ENCODE measurements around the gene COMMD9.
A peak's percentile ranks its signal among the peaks of the same experiment; 100 is the strongest.

Gene COMMD9

GRCh38 chr11:36289226-36289852, at the start of gene COMMD9:
TSS of gene COMMD9 (minus strand) at chr11:36289424. CDS start at chr11:36289412, 12 bp downstream.
- Histone ChIP-seq H3K4me3 (ENCODE audit: low read length, poor library complexity, severe bottlenecking) (peak within 1 kb of the TSS; percentile 82), H3K79me2 (ENCODE audit: insufficient read depth, low read length) (no peaks in the 10 kb centered on the region), H3K4me1 (ENCODE audit: insufficient read depth, low read length, poor library complexity, severe bottlenecking) (peaks cover 11% of the 10 kb centered on the region), H3K4me2 (ENCODE audit: low read depth, low read length, poor library complexity, severe bottlenecking) (peak within 1 kb of the TSS; percentile 75), H3K27me3 (ENCODE audit: insufficient read depth, low read length, poor library complexity, severe bottlenecking) (no peaks in the 10 kb centered on the region), H4K20me1 (ENCODE audit: insufficient read depth, low read length, poor library complexity, severe bottlenecking) (no peaks in the 10 kb centered on the region), H3K9me3 (ENCODE audit: insufficient read depth, low read depth, low read length) (no peaks in the 10 kb centered on the region), H3K36me3 (ENCODE audit: insufficient read depth, low read length) (no peaks in the 10 kb centered on the region), H2AFZ (ENCODE audit: low read length) (peak within 1 kb of the TSS; percentile 92), H3K9me2 (replicated peaks; ENCODE audit: low read depth, low read length) (no peaks in the 10 kb centered on the region), H3K9ac (ENCODE audit: low read depth, low read length, poor library complexity, severe bottlenecking) (peak within 1 kb of the TSS; percentile 67), H3F3A (ENCODE audit: low read depth) (no peaks in the 10 kb centered on the region)
- TF ChIP-seq CTCF (conservative IDR thresholded peaks at IDR 0.05; ENCODE audit: low read length) (no peak), EZH2phosphoT487 (IDR thresholded peaks at IDR 0.05; ENCODE audit: borderline replicate concordance) (no peak)

- H2AFZ ChIP-seq (ENCODE audit: low read length) = no peak overlapping the region
Observed at GRCh38 chr11:36333897-36334296, 44.7 kb upstream of the COMMD9 start.

GRCh38 chr11:36333468-36333867, 44.2 kb upstream of the COMMD9 start:
- Histone ChIP-seq H3K4me1 (ENCODE audit: insufficient read depth, low read length, poor library complexity, severe bottlenecking) (no peaks in the 10 kb centered on the region), H3K9me2 (replicated peaks; ENCODE audit: low read depth, low read length) (no peaks in the 10 kb centered on the region), H3K9me3 (ENCODE audit: insufficient read depth, low read depth, low read length) (no peaks in the 10 kb centered on the region), H3K79me2 (ENCODE audit: insufficient read depth, low read length) (no peaks in the 10 kb centered on the region), H2AFZ (ENCODE audit: low read length) (no peak overlapping the region), H3K27me3 (ENCODE audit: insufficient read depth, low read length, poor library complexity, severe bottlenecking) (no peaks in the 10 kb centered on the region), H4K20me1 (ENCODE audit: insufficient read depth, low read length, poor library complexity, severe bottlenecking) (no peaks in the 10 kb centered on the region), H3K36me3 (ENCODE audit: insufficient read depth, low read length) (no peaks in the 10 kb centered on the region), H3K9ac (ENCODE audit: low read depth, low read length, poor library complexity, severe bottlenecking) (no peak overlapping the region), H3K4me3 (ENCODE audit: low read length, poor library complexity, severe bottlenecking) (no peak overlapping the region), H3K4me2 (ENCODE audit: low read depth, low read length, poor library complexity, severe bottlenecking) (no peak overlapping the region), H3F3A (ENCODE audit: low read depth) (no peaks in the 10 kb centered on the region)
- no peak for TF ChIP-seq CTCF (conservative IDR thresholded peaks at IDR 0.05; ENCODE audit: low read length)
- TF ChIP-seq EZH2phosphoT487 (IDR thresholded peaks at IDR 0.05; ENCODE audit: borderline replicate concordance) = no peak

More at GRCh38 chr11:36333897-36334296, 44.7 kb upstream of the COMMD9 start:
- no peak overlapping the region for H3K9ac ChIP-seq (ENCODE audit: low read depth, low read length, poor library complexity, severe bottlenecking)
- H3K9me2 ChIP-seq (replicated peaks; ENCODE audit: low read depth, low read length) = no peaks in the 10 kb centered on the region
- no peak overlapping the region for H3K4me2 ChIP-seq (ENCODE audit: low read depth, low read length, poor library complexity, severe bottlenecking)
- no peaks in the 10 kb centered on the region for H3K27me3 ChIP-seq (ENCODE audit: insufficient read depth, low read length, poor library complexity, severe bottlenecking)
- no peaks in the 10 kb centered on the region for H4K20me1 ChIP-seq (ENCODE audit: insufficient read depth, low read length, poor library complexity, severe bottlenecking)
- no peaks in the 10 kb centered on the region for H3K4me1 ChIP-seq (ENCODE audit: insufficient read depth, low read length, poor library complexity, severe bottlenecking)
- H3K36me3 ChIP-seq (ENCODE audit: insufficient read depth, low read length) = no peaks in the 10 kb centered on the region
- H3K9me3 ChIP-seq (ENCODE audit: insufficient read depth, low read depth, low read length) = no peaks in the 10 kb centered on the region
- TF ChIP-seq EZH2phosphoT487 (IDR thresholded peaks at IDR 0.05; ENCODE audit: borderline replicate concordance) (no peak), CTCF (conservative IDR thresholded peaks at IDR 0.05; ENCODE audit: low read length) (no peak)
- H3K4me3 ChIP-seq (ENCODE audit: low read length, poor library complexity, severe bottlenecking) = no peak overlapping the region
- no peaks in the 10 kb centered on the region for H3K79me2 ChIP-seq (ENCODE audit: insufficient read depth, low read length)
- H3F3A ChIP-seq (ENCODE audit: low read depth) = no peaks in the 10 kb centered on the region
